ENCODE results near the gene MUL1. TPM values are rescaled to one million over a fixed set of nuclear protein-coding genes. Genes with fewer than 3 reads are reported as not detected.

The MUL1 gene
- total RNA-seq, 1 donor from 2014 or later: 45.0 TPM

DNA sequence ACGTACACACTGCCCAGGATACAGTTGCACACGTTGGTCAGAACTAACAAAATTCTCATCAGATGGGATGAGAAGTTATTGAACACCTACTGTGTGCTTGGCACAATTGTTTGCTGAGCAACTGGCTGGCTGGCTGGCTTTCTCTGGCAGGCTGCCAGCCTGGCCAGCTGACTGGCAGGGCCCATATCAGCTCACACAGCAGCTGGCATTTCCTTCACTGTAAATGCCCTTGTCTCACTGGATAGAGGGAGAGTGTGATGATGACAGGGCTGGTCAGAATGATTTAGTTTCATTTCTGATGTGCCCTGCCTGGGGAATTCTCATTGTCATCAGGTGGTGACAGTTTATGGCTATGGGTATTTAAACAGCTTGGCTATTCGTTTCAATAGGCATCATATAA is 37.8 kb downstream of the MUL1 start:
- H3K27ac ChIP-seq (replicated peaks): no peak overlapping the region
- intact Hi-C loops (cut with micrococcal nuclease): no loop called here
- no peak for DNase-seq
- no peak overlapping the region for H3K4me3 ChIP-seq
- H3K36me3 ChIP-seq: no peaks in the 10 kb centered on the region
- TF ChIP-seq, protein P1, sequence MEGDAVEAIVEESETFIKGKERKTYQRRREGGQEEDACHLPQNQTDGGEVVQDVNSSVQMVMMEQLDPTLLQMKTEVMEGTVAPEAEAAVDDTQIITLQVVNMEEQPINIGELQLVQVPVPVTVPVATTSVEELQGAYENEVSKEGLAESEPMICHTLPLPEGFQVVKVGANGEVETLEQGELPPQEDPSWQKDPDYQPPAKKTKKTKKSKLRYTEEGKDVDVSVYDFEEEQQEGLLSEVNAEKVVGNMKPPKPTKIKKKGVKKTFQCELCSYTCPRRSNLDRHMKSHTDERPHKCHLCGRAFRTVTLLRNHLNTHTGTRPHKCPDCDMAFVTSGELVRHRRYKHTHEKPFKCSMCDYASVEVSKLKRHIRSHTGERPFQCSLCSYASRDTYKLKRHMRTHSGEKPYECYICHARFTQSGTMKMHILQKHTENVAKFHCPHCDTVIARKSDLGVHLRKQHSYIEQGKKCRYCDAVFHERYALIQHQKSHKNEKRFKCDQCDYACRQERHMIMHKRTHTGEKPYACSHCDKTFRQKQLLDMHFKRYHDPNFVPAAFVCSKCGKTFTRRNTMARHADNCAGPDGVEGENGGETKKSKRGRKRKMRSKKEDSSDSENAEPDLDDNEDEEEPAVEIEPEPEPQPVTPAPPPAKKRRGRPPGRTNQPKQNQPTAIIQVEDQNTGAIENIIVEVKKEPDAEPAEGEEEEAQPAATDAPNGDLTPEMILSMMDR (IDR thresholded peaks at IDR 0.05; ENCODE audit: borderline replicate concordance): no peak
- peaks cover 58% of the 10 kb centered on the region for H3K27me3 ChIP-seq (ENCODE audit: low read depth)
- H3K4me1 ChIP-seq: peaks cover 5% of the 10 kb centered on the region
- no peaks in the 10 kb centered on the region for H3K9me3 ChIP-seq (replicated peaks)

DNA sequence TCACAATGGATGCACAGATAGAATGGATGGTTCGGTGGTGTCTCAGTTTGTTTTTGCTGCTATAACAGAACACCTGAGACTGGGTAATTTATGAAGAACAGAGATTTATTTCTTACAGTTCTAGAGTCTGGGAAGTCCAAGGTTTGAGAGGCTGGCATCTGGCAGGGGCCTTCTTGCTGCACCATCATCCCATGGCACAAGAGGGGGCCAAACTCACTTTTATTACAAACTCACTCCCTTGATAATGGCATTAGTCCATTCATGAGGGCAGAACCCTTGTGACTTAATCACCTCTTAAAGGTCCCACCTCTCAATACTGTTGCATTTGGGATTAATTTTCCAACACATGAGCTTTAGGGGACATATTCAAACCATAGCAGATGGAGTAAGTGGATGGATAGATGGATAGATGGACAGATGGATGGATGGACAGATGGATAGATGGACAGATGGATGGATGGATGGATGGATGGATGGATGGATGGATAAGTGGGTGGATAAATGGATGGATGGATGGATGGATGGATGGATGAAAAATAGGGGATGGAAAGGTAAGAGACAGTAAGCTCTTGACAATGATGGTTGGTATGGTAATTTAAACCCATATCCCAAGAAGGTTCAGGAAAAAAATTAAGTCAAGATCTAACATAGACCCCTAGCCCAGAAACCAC is 38.4 kb downstream of the MUL1 start:
- no peak for DNase-seq
- TF ChIP-seq, protein P1 (IDR thresholded peaks at IDR 0.05; ENCODE audit: borderline replicate concordance): no peak
- H3K27me3 ChIP-seq (ENCODE audit: low read depth): peaks cover 58% of the 10 kb centered on the region

DNA sequence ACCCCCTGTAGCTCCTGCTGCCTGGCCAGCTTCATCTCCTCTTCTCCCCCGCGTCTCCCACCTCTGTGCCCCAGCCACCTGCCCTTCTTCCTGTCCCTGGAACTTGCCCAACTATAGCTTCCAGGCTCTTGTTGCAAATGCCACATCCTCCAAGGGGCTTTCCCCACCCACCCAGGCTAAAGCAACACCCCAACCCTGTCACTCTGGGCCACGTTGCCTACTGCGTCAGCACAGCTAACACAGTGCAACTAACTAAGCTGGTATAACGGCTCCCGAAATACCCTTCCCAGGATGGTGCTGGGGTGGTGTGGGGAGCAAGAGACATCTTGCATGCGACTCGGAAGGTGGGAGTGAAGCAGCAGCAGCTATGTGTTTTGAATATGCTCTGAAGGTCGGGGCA is 41.7 kb downstream of the MUL1 start:
- Histone ChIP-seq H3K36me3 (no peaks in the 10 kb centered on the region), H3K27me3 (ENCODE audit: low read depth) (peaks cover 46% of the 10 kb centered on the region)

More for the DNA sequence above, 38.4 kb downstream of the MUL1 start:
- Histone ChIP-seq H3K27ac (replicated peaks) (no peak overlapping the region), H3K4me3 (no peak overlapping the region), H3K9me3 (replicated peaks) (no peaks in the 10 kb centered on the region), H3K36me3 (no peaks in the 10 kb centered on the region), H3K4me1 (peaks cover 5% of the 10 kb centered on the region)
- intact Hi-C loops (cut with micrococcal nuclease): no loop called here

DNA sequence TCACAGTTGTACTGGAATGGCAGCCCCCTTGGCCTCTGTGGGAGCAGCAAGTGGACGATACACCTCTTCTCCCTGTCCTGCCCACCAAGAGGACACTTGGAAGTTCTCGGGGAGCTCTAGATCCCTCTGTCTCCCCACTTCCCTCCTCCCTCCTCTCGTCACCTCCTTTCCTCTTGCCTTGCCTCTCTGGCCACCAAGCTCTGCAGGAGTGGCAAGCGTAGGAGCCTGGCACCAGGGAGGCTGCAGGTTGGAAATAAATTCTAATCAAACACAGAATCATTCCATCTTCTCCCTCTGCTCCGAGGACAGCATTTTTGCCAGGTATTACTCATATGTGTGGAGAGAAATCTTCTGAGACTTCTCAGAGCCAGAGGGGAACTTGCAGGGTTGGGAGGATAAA is 42.8 kb downstream of the MUL1 start:
- Histone ChIP-seq H3K27ac (replicated peaks) (no peak overlapping the region), H3K4me3 (no peak overlapping the region), H3K36me3 (no peaks in the 10 kb centered on the region), H3K9me3 (replicated peaks) (no peaks in the 10 kb centered on the region), H3K27me3 (ENCODE audit: low read depth) (peaks cover 55% of the 10 kb centered on the region), H3K4me1 (no peaks in the 10 kb centered on the region)
- TF ChIP-seq, protein P1 (IDR thresholded peaks at IDR 0.05; ENCODE audit: borderline replicate concordance): no peak
- intact Hi-C loops (cut with micrococcal nuclease): no loop called here
- no peak for DNase-seq

More for the DNA sequence above, 41.7 kb downstream of the MUL1 start:
- Histone ChIP-seq H3K4me1 (peaks cover 5% of the 10 kb centered on the region), H3K27ac (replicated peaks) (no peak overlapping the region), H3K4me3 (no peak overlapping the region), H3K9me3 (replicated peaks) (no peaks in the 10 kb centered on the region)
- TF ChIP-seq, protein P1 (IDR thresholded peaks at IDR 0.05; ENCODE audit: borderline replicate concordance): no peak
- intact Hi-C loops (cut with micrococcal nuclease): no loop called here
- no peak for DNase-seq

DNA sequence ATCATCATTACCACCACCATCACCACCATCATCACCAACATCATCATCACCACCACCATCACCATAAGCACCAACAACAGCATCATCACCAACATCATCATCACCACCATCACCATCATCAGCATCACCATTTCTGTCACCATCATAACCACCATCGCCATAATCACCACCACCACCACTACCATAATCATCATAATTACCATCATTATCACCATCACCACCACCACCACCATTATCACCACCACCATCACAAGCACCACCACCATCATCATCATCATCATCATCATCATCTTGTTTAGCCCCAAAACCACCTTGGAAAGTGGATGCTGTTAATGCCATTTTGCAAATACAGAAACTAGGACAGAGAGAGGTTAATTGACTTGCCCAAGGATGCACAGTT is 44.4 kb downstream of the MUL1 start:
- DNase-seq: no peak
- no peak overlapping the region for H3K27ac ChIP-seq (replicated peaks)
- no peaks in the 10 kb centered on the region for H3K36me3 ChIP-seq
- H3K4me3 ChIP-seq: no peak overlapping the region
- intact Hi-C loops (cut with micrococcal nuclease): no loop called here
- H3K4me1 ChIP-seq: no peaks in the 10 kb centered on the region
- H3K9me3 ChIP-seq (replicated peaks): no peaks in the 10 kb centered on the region
- peaks cover 68% of the 10 kb centered on the region for H3K27me3 ChIP-seq (ENCODE audit: low read depth)
- TF ChIP-seq, protein P1 (IDR thresholded peaks at IDR 0.05; ENCODE audit: borderline replicate concordance): no peak

Data from left ventricle myocardium inferior (tissue), 1 donor.